Vagina (tissue), 2 donors: Measurements from ENCODE around the gene DAB1.

Experiments
- POLR2A ChIP-seq, 2 donors: fragments of 450-650 bp; IDR thresholded peaks; one replicate each; pipeline ENCODE4 v1.6.1; 2017; ENCODE audit warnings: antibody characterized with exemption in 2 of 2, mild to moderate bottlenecking in 2 of 2, moderate library complexity in 2 of 2
- POLR2AphosphoS5 ChIP-seq, 2 donors: sonication (generic); formaldehyde crosslinking; IDR thresholded peaks; one replicate each; pipeline ENCODE4 v1.9.0; 2017; ENCODE audit warnings: antibody characterized with exemption in 2 of 2, mild to moderate bottlenecking in 2 of 2, low read depth in 1 of 2; ENCODE audit not compliant: insufficient read depth in 1 of 2
- TF ChIP-seq, protein P1 (sequence below), 3 experiments: fragments of 450-650 bp in 2 of 3; fragments of 200-600 bp in 1 of 3; sonication (generic) in 1 of 3; IDR thresholded peaks; one replicate each; pipeline ENCODE4 v1.5.1; 2017 to 2019; ENCODE audit warnings: antibody characterized with exemption in 3 of 3, mild to moderate bottlenecking in 2 of 3, moderate library complexity in 2 of 3

DNA sequence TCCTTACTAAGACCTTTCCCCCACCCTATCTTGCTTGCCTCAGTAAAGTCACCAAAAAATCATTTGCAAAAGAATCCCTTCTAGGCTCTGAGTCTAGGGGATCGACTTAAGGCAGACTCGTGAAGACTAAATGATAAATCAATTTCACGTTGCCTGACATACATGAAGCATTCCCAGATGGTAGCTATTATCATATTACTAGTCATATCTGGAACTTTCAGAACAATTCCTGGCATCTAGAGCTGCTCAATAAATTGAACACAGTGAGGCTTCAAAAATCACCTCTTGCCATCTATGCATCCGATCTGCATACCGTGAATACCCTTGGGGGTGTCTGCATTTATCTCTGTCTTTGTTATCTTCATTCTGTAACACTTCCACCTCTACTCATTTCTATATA lies 49.6 kb upstream of the DAB1 start:
- TF ChIP-seq, protein P1, sequence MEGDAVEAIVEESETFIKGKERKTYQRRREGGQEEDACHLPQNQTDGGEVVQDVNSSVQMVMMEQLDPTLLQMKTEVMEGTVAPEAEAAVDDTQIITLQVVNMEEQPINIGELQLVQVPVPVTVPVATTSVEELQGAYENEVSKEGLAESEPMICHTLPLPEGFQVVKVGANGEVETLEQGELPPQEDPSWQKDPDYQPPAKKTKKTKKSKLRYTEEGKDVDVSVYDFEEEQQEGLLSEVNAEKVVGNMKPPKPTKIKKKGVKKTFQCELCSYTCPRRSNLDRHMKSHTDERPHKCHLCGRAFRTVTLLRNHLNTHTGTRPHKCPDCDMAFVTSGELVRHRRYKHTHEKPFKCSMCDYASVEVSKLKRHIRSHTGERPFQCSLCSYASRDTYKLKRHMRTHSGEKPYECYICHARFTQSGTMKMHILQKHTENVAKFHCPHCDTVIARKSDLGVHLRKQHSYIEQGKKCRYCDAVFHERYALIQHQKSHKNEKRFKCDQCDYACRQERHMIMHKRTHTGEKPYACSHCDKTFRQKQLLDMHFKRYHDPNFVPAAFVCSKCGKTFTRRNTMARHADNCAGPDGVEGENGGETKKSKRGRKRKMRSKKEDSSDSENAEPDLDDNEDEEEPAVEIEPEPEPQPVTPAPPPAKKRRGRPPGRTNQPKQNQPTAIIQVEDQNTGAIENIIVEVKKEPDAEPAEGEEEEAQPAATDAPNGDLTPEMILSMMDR (IDR thresholded peaks at IDR 0.05) = no peak
- no peak for TF ChIP-seq POLR2AphosphoS5 (IDR thresholded peaks at IDR 0.05; ENCODE audit: insufficient read depth in 1 of 2, low read depth in 1 of 2)
- TF ChIP-seq POLR2A (IDR thresholded peaks at IDR 0.05) = no peak
